MG63 (cell line): ENCODE data around the gene RASGRF1. TPM values are rescaled to one million over a fixed set of nuclear protein-coding genes. Genes with fewer than 3 reads are reported as not detected.
"Not testable (repeated sequence)": the region's sequence is repeated elsewhere in the genome, so short reads cannot be mapped to it uniquely, and the experiment has no call there.

ENCODE experiments used
- DNase-seq: peaks from one replicate; pipeline ENCODE4 v3.0.0-alpha.2; 2020
- H3K27me3 ChIP-seq: fragments of 250-450 bp; sonication (Bioruptor Pico); 2 replicates; pipeline ENCODE4 v1.5.1; 2020; ENCODE audit warnings: mild to moderate bottlenecking, moderate library complexity
- H3K36me3 ChIP-seq: fragments of 250-450 bp; sonication (Bioruptor Pico); 2 replicates; pipeline ENCODE4 v1.5.1; 2020; ENCODE audit warnings: mild to moderate bottlenecking, moderate library complexity
- H3K4me3 ChIP-seq: fragments of 250-450 bp; sonication (Bioruptor Pico); 2 replicates; pipeline ENCODE4 v1.5.1; 2020; ENCODE audit warnings: mild to moderate bottlenecking, moderate library complexity
- H3K9me3 ChIP-seq: fragments of 250-450 bp; sonication (Bioruptor Pico); 2 replicates; pipeline ENCODE4 v1.5.1; 2020; ENCODE audit warnings: mild to moderate bottlenecking, moderate library complexity
- total RNA-seq: library from RNA; depleted of rRNA; stranded (reverse); fragments of >200 nt; shearing (Covaris generic); gene quantifications from 2 replicates; pipeline ENCODE4 v1.2.3, GENCODE V29; 2014; ENCODE audit warnings: low replicate concordance

RASGRF1 gene
- total RNA-seq, 1 experiment from 2014 or later: not detected

- Histone ChIP-seq H3K36me3 (no peaks in the 10 kb centered on the region; the same call in 1 of the 2 replicates), H3K9me3 (no peaks in the 10 kb centered on the region)
- DNase-seq: no peak
These were observed 158.9 kb downstream of the RASGRF1 start for GRCh38 chr15:78931439-78932257.

GRCh38 chr15:78930577-78931388 is 159.8 kb downstream of the RASGRF1 start:
- Histone ChIP-seq H3K9me3 (no peaks in the 10 kb centered on the region), H3K36me3 (peaks cover 8% of the 10 kb centered on the region; the same call in 1 of the 2 replicates), H3K4me3 (no peak overlapping the region), H3K27me3 (no peaks in the 10 kb centered on the region)
- DNase-seq: peak; percentile 86

More at GRCh38 chr15:78931439-78932257, 158.9 kb downstream of the RASGRF1 start:
- Histone ChIP-seq H3K27me3 (no peaks in the 10 kb centered on the region), H3K4me3 (no peak overlapping the region)

DNA sequence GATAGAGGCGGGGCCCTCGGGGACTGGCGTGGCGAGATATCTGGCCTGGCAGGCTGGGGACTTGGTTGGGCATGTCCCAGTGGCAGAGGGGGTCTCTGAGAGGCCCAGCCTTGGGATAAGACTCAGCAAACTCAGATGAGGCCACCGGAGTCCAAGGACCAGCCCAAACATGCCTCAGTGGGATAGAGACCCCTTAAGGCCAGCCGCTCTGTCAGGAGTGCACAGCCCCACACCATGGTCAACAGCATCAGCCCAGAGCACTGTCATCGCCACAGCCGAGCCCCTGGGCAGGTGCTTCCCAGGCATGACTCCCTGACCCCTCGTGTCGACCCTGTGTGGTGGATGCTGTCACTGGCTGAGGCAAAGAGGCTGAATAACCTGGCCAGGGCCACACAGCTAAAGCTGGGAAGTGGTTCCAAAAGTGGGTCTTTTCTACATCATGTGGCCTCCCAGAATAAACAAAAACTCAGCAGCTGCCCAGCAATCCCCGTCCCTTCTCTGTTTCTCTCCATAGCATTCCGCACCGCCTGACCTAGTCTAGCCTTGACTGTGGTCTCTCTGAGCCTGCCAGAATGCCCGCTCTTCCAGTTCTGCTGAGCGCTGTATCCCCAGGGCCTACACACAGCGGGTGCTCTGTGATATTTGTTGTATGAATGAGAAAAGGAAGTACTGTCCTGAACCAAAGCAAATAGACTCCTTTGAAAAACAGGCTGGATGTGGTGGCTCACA is 160.9 kb downstream of the RASGRF1 start:
- H3K36me3 ChIP-seq: peaks cover 14% of the 10 kb centered on the region; the same call in 1 of the 2 replicates
- no peak for DNase-seq
- no peaks in the 10 kb centered on the region for H3K27me3 ChIP-seq
- no peak overlapping the region for H3K4me3 ChIP-seq
- H3K9me3 ChIP-seq: no peaks in the 10 kb centered on the region

DNA sequence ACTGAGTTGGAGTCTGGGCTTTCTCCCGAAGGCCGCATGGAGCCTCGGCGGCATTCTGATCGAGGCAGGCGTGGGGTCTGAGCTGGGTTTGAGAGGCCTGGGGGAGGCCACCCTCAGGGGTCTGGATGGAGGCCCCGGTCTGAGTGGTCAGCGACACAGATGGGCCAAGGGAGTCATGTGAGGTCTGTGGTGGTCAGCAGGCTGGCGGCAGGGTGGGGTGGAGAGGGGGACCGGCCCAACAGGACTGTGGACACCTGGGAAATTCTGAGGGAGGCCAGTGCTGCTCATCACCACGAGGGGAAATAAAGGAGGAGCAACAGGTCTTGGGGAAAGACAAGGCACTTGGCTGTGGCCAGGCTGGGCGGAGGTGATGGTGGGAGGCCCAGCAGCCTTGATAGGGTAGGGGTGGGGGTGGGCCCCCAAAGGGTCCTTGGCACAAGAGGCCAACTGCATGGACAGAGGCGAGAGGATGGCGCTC is 161.9 kb downstream of the RASGRF1 start:
- DNase-seq: no peak
- Histone ChIP-seq H3K27me3 (no peaks in the 10 kb centered on the region), H3K4me3 (no peak overlapping the region), H3K9me3 (no peaks in the 10 kb centered on the region), H3K36me3 (peaks cover 14% of the 10 kb centered on the region)

DNA sequence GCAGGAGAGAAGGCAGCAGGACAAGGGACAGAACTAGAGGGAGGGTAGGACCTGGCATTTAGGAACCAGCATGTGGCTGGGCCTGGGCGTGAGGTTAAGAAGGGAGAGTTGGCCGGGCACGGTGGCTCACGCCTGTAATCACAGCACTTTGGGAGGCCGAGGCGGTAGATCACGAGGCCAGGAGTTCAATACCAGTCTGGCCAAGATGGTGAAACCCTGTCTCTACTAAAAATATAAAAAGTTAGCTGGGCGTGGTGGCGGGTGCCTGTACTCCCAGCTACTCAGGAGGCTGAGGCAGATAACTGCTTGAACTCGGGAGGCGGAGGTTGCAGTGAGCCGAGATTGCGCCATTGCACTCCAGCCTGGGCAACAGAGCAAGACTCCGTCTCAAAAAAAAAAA is 162.4 kb downstream of the RASGRF1 start:
- H3K27me3 ChIP-seq, DNase-seq, H3K4me3 ChIP-seq, H3K9me3 ChIP-seq: not testable (repeated sequence)
- H3K36me3 ChIP-seq: peaks cover 19% of the 10 kb centered on the region

DNA sequence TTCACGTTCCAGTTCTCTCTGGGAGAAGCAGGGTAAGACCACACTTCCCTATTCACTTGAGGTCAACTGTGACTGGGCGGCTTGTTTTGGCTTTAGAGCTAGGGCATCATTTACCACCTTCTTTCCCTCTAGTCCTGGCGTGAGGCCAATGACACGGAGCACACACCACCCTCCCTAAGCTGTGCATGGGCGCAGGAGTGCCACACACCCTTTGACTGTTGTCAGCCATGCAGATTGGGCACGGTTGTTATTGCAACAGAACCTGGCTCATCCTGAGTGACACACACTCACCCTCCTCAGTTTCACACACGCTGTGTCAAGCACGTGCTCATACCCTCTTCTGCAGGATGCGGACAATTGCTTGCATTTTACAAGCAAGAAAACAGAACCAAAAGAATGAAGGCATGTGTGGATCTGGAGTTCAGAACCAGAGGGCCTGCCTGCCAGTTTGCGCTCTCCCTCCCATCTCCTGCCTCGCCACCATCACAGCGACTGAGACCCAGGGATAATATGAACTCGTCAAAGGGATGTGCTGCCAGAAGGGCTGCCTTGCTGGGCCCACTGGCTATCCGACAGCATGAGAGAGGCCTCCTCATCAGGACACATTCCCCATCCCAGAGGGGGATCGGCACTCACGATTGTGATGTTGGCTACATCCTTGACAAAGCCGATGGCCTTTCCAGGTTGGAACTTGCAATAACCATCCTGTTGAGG is 163.3 kb downstream of the RASGRF1 start:
- Histone ChIP-seq H3K27me3 (no peaks in the 10 kb centered on the region), H3K9me3 (no peaks in the 10 kb centered on the region), H3K4me3 (no peak overlapping the region), H3K36me3 (peaks cover 28% of the 10 kb centered on the region)
- no peak for DNase-seq

DNA sequence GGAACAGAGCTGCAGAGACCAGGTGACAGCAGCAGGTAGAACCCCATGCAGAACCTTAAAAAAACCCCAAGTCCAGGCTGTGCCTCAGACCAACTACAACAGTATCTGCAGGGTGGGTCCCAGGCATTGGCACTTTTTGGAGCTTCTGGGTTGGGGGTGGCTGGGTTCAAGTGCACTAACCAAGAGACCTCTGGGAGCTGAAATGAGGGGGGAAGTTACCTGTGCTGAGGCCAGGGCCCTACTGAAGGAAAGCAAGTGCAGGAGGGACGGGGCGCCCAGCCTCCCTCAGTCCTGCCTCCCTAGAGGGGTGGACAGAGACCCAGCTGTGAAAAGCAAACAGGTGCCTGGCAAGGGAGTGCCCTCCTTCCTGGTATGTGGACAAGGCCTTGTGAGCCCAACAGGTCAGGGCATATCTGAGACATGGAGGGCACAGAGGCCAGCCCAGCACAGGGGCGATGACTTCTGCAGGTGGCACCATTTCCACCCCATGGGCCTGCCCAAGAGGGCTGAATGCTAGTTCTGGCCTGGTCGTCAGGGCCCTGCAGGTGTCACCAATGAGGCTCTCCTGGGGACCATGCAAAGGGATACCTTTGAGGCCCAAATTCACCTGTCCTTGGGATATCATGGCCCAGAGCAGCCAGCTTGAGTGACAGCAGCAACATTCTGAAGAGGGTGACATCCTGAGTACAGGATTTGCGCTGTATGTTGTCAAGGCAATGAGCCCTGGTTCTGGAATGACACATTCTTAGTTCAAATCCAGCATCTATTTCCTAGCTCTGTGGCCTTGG is 164.4 kb downstream of the RASGRF1 start:
- H3K4me3 ChIP-seq: no peak overlapping the region
- peaks cover 39% of the 10 kb centered on the region for H3K36me3 ChIP-seq
- H3K27me3 ChIP-seq: no peaks in the 10 kb centered on the region
- no peaks in the 10 kb centered on the region for H3K9me3 ChIP-seq
- DNase-seq: no peak

DNA sequence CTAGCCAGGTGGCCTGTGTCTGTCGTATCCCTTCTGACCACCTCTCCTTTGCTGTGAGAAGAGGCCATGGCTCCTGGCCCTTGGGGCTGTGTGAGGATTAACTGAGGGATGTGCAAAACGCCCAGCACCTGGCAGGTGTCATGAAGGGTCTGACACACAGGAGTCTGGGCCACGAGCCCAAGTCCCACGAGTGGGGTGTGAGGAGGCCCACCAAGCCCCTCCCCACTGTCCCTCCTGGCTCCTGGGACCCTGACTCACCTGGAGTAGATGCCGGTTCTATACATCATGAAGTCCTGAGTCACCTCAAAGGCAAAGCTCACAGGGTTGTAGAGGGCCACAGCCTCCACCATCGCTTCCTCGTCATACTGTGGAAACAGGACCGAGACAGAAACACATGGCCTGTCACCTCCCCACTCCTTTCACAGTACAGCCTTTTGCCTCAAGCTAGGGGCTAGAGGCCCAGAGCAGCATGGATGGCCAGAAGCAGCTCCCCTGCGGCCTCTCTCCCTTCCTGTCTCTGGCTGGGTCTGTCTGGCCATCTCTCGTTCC is 165.4 kb downstream of the RASGRF1 start:
- Histone ChIP-seq H3K4me3 (no peak overlapping the region), H3K36me3 (peaks cover 42% of the 10 kb centered on the region)
- no peak for DNase-seq

GRCh38 chr15:78923480-78924360 is 166.9 kb downstream of the RASGRF1 start:
- Histone ChIP-seq H3K27me3 (no peaks in the 10 kb centered on the region), H3K36me3 (peaks cover 53% of the 10 kb centered on the region), H3K4me3 (no peak overlapping the region), H3K9me3 (no peaks in the 10 kb centered on the region)
- DNase-seq: no peak

More for the DNA sequence above, 165.4 kb downstream of the RASGRF1 start:
- Histone ChIP-seq H3K9me3 (no peaks in the 10 kb centered on the region), H3K27me3 (no peaks in the 10 kb centered on the region)

DNA sequence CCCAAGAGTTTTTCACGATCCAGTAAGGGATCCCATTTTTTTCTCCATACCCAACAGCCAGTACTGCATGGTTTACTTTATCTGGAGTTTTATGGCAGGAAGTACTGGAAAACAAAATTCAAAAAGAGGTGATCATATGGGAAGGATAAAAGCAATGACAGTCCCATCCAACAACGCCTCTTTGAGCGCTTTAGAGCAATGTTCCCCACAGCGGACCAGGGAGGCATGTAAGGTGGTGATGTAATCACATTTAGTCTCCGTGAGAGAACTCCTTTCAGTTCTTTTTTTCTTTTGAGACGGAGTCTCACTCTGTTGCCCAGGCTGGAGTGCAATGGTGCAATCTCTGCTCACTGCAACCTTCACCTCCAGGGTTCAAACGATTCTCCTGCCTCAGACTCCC is 167.6 kb downstream of the RASGRF1 start:
- Histone ChIP-seq H3K27me3 (no peaks in the 10 kb centered on the region), H3K36me3 (peaks cover 59% of the 10 kb centered on the region), H3K4me3 (no peak overlapping the region), H3K9me3 (no peaks in the 10 kb centered on the region)
- no peak for DNase-seq

GRCh38 chr15:78922527-78922926 is 168.1 kb downstream of the RASGRF1 start:
- no peaks in the 10 kb centered on the region for H3K9me3 ChIP-seq
- peaks cover 63% of the 10 kb centered on the region for H3K36me3 ChIP-seq
- DNase-seq: no peak
- no peak overlapping the region for H3K4me3 ChIP-seq
- H3K27me3 ChIP-seq: no peaks in the 10 kb centered on the region

DNA sequence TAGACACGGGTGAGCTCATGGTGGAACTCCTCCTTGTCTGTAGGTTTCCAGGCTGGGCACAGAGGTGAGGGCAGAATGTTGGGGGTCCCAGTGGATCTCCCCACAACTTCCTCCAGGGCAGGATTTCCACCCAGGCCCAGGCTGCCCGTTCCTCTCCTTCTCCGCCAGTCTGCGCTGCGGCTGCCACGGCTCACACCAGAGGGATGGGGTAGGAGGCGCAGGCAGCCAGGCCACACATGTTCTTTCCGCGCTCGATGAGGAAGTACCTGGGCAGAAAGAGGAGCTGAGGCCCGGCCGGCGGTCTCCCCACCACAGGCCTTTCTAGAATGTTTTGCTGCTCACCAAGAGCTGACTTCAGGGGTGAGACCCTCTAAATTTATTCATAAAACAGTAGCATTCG is 168.6 kb downstream of the RASGRF1 start:
- no peak for DNase-seq
- no peaks in the 10 kb centered on the region for H3K27me3 ChIP-seq
- no peak overlapping the region for H3K4me3 ChIP-seq
- peaks cover 67% of the 10 kb centered on the region for H3K36me3 ChIP-seq
- H3K9me3 ChIP-seq: no peaks in the 10 kb centered on the region

GRCh38 chr15:78921517-78921916 is 169.1 kb downstream of the RASGRF1 start:
- peaks cover 69% of the 10 kb centered on the region for H3K36me3 ChIP-seq
- H3K27me3 ChIP-seq: no peaks in the 10 kb centered on the region
- no peak for DNase-seq
- no peaks in the 10 kb centered on the region for H3K9me3 ChIP-seq
- no peak overlapping the region for H3K4me3 ChIP-seq

DNA sequence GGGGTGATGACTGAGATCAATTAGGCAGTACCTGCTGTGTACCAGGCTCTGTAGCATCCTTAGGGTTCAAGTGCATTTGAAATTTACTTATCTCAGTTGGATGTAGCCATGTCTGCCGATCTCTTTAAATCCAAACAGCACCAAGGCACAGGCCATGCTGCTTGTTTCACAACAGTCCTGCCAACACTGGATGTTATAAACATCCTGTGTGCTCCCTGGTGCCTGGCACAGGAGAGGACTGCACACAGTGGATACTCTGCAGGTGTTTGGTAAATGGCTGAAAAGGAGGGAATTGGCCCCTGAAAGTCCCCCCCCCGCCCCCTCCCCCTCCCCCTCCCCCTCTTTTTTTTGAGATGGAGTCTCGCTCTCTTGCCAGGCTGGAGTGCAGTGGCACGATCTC is 172.7 kb downstream of the RASGRF1 start:
- Histone ChIP-seq H3K4me3 (no peak overlapping the region), H3K36me3 (peaks cover 71% of the 10 kb centered on the region), H3K9me3 (no peaks in the 10 kb centered on the region), H3K27me3 (no peaks in the 10 kb centered on the region)
- no peak for DNase-seq
